Measurements from ENCODE around the gene VRK2. TPM values are rescaled to one million over a fixed set of nuclear protein-coding genes. Genes with fewer than 3 reads are reported as not detected.

Gene VRK2
- total RNA-seq: 19.6 and 23.9 TPM in 2 replicates

GRCh38 chr2:58046585-58047372 lies at the start of gene VRK2:
VRK2 (plus strand) TSS chr2:58046806; CDS start chr2:58048832, 2,026 bp downstream.

Other genes with a start within 250 kb of the VRK2 start
- gene FANCL, start 194.5 kb downstream of the VRK2 start, total RNA-seq: 19.4 and 22.0 TPM in 2 replicates

Data from smooth muscle cell of the umbilical artery (primary cell).